SK-N-DZ (cell line): ENCODE results near the gene ADH7. TPM values are rescaled to one million over a fixed set of nuclear protein-coding genes. Genes with fewer than 3 reads are reported as not detected.
A peak's percentile ranks its signal among the peaks of the same experiment; 100 is the strongest.

ENCODE experiments used
- DNase-seq: peaks from one replicate; pipeline ENCODE4 v3.0.0-alpha.2; 2015; ENCODE audit warnings: low spot score
- polyA plus RNA-seq, 2 experiments: library from polyadenylated mRNA; depleted of rRNA; stranded (reverse); fragments of >200 nt; gene quantifications; 2 replicates each; pipeline ENCODE4 v1.2.3, GENCODE V29; 2014

ADH7 gene
- not detected in 2 replicates for polyA plus RNA-seq (2014; cell fraction: cytosol; rRNA removed)
- not detected in 2 replicates for polyA plus RNA-seq (2014; cell fraction: nucleus; rRNA removed)

DNA sequence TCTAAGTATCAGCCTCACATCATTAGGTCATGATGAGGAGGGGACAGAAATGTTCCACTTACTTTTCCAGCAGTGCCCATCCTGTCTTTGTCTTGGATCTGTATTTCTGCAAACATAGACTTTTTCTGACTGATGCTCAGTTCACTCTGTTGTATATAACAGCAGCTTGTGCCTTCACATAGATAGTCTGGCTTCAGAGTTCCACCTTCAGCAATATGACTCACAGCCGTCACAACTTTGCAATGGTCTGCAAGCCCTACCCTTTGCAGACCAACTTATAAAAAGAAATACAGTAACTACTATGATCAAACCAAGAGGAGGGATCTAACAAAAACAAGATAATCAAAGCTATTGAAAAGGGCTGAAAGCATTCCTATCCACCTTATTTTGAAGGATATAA lies at the start of gene ADH7:
ADH7 (minus strand) TSS at position 189 of the 400 bp plus-strand sequence; CDS start at position 80, 109 bp downstream.
- DNase-seq = no peak

DNA sequence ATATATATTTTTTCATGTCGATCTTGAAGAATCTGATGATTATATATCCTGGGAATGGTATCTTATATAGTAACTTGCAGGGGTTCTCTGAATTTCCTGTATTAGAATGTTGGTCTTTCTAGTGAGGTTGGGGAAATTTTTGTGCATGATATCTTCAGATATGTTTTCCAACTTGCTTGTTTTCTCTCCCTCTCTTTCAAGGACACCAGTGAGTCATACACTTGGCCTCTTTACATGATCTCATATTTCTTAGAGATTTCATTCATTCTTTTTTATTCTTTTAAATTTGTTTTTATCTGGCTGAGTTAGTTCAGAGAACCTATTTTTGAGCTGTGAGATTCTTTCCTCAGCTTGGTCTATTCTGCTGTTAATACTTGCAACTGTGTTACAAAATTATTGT lies 48.5 kb upstream of the ADH7 start:
- no peak for DNase-seq

GRCh38 chr4:99473131-99473530 lies 38.0 kb upstream of the ADH7 start:
- DNase-seq = no peak

- no peak for DNase-seq
Measured at GRCh38 chr4:99471896-99472295, 36.8 kb upstream of the ADH7 start.

- no peak for DNase-seq
Measured at GRCh38 chr4:99471349-99471748, 36.2 kb upstream of the ADH7 start.

- no peak for DNase-seq
Measured at GRCh38 chr4:99468889-99469288, 33.7 kb upstream of the ADH7 start.

- no peak for DNase-seq
Measured at GRCh38 chr4:99467887-99468286, 32.7 kb upstream of the ADH7 start.

GRCh38 chr4:99463566-99463965 lies 28.4 kb upstream of the ADH7 start:
- DNase-seq = no peak

DNA sequence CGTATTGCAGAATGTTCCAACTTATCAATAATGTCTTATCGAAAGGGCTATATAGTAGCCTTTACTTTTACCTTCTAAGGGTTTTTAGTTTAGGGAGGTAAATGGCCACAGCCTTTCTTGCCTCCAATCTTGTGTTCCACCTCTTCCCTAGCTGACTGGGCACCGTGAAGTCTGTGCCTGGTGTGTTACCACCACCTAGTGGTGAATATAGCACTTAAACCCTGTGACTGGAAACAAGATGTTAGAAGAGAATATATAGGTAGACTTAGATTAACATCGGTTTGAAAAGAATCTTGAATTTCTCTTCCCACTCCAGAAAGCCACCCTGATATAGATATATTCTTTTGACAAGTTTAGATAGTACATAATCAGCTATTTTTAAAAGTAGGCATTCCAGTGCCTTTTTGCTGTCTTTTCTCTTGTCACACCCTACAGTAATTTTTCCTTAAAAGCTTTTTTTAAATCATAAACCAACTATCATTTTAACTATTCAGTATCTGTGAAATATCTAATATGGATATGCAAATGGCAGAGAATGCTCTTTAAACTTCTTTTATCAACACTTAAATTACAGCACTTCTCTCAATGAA lies 27.8 kb upstream of the ADH7 start:
- DNase-seq = peak; percentile 63

- DNase-seq = no peak
Measured at GRCh38 chr4:99461623-99462401, 26.7 kb upstream of the ADH7 start.

DNA sequence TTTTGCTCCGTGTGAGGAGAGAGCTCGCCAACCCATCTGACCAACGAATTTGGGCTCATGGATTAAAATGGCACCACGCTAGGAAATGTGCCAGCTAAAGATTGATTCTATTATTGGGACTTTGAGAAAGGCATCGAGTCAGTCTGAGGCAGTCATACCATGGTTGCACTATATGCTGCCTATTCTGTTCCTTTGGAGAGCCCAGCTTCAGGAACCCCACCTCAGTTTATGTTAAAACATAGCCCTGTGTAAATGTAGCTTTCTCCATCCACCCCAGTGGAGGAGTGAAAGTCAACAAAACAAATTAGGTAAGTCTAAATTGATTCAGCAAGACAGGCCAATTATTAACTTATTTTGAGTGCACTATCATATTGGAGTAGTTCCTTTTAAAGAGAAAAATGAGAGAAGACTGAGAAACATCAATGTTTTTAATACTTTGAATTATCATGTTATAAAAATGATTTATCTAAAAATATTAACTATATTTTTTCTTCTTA lies 24.5 kb upstream of the ADH7 start:
- no peak for DNase-seq

DNA sequence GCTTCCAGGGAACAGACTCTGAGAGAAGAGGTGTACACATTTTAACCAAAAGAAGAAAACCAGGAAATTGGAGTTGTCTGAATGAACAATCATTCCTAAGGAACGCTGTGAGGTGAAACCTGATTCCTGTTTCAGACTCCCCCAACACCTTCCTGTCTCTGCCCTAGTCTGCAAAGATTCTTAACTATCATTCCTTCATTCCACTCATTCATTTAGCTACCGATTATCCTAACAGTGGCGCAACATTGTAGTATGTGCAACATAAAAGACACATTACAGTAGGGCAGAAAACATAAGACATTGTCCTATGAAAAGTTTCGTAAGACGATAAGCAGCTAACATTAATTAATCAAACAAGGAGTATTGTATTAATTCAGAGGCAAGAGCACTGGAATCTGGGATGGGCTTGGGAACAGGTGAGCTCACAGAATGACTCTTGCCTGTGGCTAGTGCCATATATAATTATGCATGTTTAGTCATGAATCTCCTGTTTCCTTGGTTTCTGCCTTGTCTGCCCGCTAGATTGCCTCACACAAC lies 23.8 kb upstream of the ADH7 start:
- no peak for DNase-seq

- DNase-seq = no peak
Measured at GRCh38 chr4:99457676-99458075, 22.5 kb upstream of the ADH7 start.

DNA sequence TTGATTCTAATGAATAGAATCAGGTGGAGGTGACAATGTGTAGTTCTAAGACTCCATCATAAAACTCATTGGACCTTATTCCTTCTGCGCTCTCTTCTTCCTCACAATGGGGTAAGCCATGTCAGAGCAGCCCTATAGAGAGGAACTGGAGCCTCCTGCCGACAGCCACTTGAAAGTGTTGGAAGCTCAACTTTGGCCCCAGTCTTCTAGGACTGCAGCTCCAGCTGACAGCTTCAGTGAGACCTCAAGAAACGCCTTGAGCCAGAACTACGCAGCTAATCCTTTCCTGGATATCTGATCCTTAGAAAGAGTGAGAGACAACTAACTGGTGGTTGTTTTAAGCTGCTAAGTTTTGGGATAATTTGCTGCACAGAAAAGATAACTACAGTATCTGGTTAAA lies 22.1 kb upstream of the ADH7 start:
- DNase-seq = no peak

- no peak for DNase-seq
Measured at GRCh38 chr4:99447513-99447912, 12.4 kb upstream of the ADH7 start.

GRCh38 chr4:99447079-99447478 lies 11.9 kb upstream of the ADH7 start:
- no peak for DNase-seq

GRCh38 chr4:99438405-99438780 lies 3.3 kb upstream of the ADH7 start:
- no peak for DNase-seq

GRCh38 chr4:99437723-99438404 lies 2.7 kb upstream of the ADH7 start:
- DNase-seq = no peak

DNA sequence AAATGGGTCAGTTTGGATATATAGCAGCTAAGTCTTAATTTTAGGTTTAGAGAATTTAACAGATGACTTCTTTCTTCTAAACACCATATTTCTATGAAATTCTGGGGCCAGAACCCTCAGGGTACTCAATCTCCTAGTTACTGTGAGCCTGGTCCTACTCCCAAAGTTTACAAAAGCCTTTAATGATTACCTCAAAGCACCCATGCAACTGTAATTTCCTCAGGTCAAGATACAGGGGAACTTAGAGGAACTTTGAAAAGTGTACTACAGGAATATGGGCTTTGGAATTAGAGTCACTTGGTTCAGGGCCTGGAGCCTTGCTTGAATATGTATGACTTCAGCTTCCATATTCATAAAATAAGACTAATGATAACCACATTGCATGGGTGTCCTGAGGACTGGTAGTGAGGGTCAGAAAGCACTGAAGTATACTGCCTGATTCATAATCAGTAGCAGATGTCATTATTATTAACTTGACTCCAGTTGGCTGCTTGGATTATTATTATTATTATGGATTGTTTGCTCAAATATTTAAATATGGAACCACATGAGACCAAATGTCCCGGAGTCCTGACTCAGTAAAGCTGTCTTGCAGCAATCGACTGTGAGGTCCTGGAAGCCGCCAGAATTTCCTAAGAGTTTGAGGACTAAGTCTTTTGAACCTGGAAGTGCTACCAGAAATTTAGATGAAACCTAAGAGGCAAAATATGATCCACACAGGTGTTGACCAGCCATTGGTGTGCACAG lies 2.0 kb upstream of the ADH7 start:
- DNase-seq = no peak

DNA sequence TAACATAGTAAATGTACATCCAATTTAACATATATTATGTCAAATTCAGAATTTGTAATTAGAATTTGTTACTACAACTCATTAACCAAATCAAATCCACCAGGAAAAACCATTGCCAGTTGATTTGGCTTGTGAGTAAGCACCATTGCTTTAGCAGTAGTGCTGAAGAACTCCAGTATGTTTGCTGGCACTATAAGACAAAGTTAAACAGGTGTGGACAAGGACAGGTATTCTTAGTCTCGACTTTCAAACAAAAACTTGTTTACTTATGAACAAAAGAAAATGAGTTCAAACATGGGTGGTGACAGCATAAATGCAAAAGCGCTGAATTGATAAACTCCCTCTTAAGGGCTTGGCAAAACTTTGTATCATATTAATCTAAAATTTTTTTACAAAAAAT lies 1.3 kb upstream of the ADH7 start:
- DNase-seq = no peak

GRCh38 chr4:99430106-99430505 lies 5.0 kb downstream of the ADH7 start:
- no peak for DNase-seq

- DNase-seq = no peak
Measured at GRCh38 chr4:99417125-99417524, 18.0 kb downstream of the ADH7 start.
